ENCODE measurements around the gene HSD11B1. TPM values are rescaled to one million over a fixed set of nuclear protein-coding genes. Genes with fewer than 3 reads are reported as not detected.

HSD11B1 gene
- total RNA-seq, 1 experiment from 2014 or later, result 0.27 TPM

GRCh38 chr1:209696673-209697072 lies 8.0 kb upstream of the HSD11B1 start:
- ATAC-seq, result no peak
- Histone ChIP-seq H3K4me2 (ENCODE audit: low read length) (no peak overlapping the region), H3K9ac (ENCODE audit: low read length) (no peak overlapping the region), H3K27ac (ENCODE audit: low read depth, low read length) (no peak overlapping the region), H3K9me3 (ENCODE audit: control insufficient read depth in 1 of 2, insufficient read depth in 1 of 2, low read depth in 1 of 2, low read length in 2 of 2) (no peaks in the 10 kb centered on the region), H3K27me3 (ENCODE audit: insufficient read depth, low read length) (peaks cover 16% of the 10 kb centered on the region; the same call in 1 of the 2 replicates), H4K20me1 (ENCODE audit: insufficient read depth) (no peaks in the 10 kb centered on the region), H3K79me2 (ENCODE audit: insufficient read depth, low read length) (no peaks in the 10 kb centered on the region), H3K36me3 (ENCODE audit: control insufficient read depth in 1 of 2, insufficient read depth in 2 of 2, low read length in 2 of 2) (no peaks in the 10 kb centered on the region), H2AFZ (ENCODE audit: low read depth, low read length, poor library complexity, severe bottlenecking) (no peak overlapping the region), H3K4me3 (replicated peaks in 1 of 2; ENCODE audit: low read depth in 1 of 2, low read length in 2 of 2) (no peak overlapping the region), H3K9me2 (ENCODE audit: insufficient read depth) (no peaks in the 10 kb centered on the region), H3K4me1 (ENCODE audit: control insufficient read depth in 1 of 2, insufficient read depth in 2 of 2, low read length in 2 of 2) (peaks cover 3 to 9% of the 10 kb centered on the region in 2 experiments; a peak in 3 of 4 replicates)
- RAD21 ChIA-PET (ENCODE audit: low non-redundant PET in 1 of 2, low total read pairs in 2 of 2, uncharacterized antibody in 2 of 2, unreplicated experiment in 2 of 2), result no interaction called here
- TF ChIP-seq POLR2AphosphoS5 (IDR thresholded peaks at IDR 0.05; ENCODE audit: low read depth, low read length), result no peak
- no peak for TF ChIP-seq EZH2phosphoT487 (IDR thresholded peaks at IDR 0.05; ENCODE audit: borderline replicate concordance)
- no peak for TF ChIP-seq TCF7L2 (IDR thresholded peaks at IDR 0.05; ENCODE audit: borderline replicate concordance, extremely low read depth, insufficient read depth, insufficient read length)
- TF ChIP-seq, protein P1, sequence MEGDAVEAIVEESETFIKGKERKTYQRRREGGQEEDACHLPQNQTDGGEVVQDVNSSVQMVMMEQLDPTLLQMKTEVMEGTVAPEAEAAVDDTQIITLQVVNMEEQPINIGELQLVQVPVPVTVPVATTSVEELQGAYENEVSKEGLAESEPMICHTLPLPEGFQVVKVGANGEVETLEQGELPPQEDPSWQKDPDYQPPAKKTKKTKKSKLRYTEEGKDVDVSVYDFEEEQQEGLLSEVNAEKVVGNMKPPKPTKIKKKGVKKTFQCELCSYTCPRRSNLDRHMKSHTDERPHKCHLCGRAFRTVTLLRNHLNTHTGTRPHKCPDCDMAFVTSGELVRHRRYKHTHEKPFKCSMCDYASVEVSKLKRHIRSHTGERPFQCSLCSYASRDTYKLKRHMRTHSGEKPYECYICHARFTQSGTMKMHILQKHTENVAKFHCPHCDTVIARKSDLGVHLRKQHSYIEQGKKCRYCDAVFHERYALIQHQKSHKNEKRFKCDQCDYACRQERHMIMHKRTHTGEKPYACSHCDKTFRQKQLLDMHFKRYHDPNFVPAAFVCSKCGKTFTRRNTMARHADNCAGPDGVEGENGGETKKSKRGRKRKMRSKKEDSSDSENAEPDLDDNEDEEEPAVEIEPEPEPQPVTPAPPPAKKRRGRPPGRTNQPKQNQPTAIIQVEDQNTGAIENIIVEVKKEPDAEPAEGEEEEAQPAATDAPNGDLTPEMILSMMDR (IDR thresholded peaks at IDR 0.05 in 2 of 3, conservative IDR thresholded peaks at IDR 0.05 in 1 of 3; ENCODE audit: borderline replicate concordance in 1 of 3, insufficient read depth in 1 of 3, low read depth in 2 of 3, low read length in 2 of 3), result no peak
- no peak for TF ChIP-seq EZH2 (IDR thresholded peaks at IDR 0.05)
- no peak for TF ChIP-seq SIN3A (IDR thresholded peaks at IDR 0.05; ENCODE audit: low read depth)
- TF ChIP-seq JUND (IDR thresholded peaks at IDR 0.05), result no peak
- TF ChIP-seq, protein P2, sequence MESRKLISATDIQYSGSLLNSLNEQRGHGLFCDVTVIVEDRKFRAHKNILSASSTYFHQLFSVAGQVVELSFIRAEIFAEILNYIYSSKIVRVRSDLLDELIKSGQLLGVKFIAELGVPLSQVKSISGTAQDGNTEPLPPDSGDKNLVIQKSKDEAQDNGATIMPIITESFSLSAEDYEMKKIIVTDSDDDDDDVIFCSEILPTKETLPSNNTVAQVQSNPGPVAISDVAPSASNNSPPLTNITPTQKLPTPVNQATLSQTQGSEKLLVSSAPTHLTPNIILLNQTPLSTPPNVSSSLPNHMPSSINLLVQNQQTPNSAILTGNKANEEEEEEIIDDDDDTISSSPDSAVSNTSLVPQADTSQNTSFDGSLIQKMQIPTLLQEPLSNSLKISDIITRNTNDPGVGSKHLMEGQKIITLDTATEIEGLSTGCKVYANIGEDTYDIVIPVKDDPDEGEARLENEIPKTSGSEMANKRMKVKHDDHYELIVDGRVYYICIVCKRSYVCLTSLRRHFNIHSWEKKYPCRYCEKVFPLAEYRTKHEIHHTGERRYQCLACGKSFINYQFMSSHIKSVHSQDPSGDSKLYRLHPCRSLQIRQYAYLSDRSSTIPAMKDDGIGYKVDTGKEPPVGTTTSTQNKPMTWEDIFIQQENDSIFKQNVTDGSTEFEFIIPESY (IDR thresholded peaks at IDR 0.05; ENCODE audit: extremely low read depth, insufficient replicate concordance, low read length), result no peak
- TF ChIP-seq YY1 (IDR thresholded peaks at IDR 0.05; ENCODE audit: extremely low read depth, insufficient replicate concordance, low read depth, low read length), result no peak
- no peak for TF ChIP-seq SP1 (IDR thresholded peaks at IDR 0.05; ENCODE audit: low read depth)
- no peak for TF ChIP-seq ZFX (IDR thresholded peaks at IDR 0.05)
- TF ChIP-seq, protein P3, sequence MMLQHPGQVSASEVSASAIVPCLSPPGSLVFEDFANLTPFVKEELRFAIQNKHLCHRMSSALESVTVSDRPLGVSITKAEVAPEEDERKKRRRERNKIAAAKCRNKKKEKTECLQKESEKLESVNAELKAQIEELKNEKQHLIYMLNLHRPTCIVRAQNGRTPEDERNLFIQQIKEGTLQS (IDR thresholded peaks at IDR 0.05), result no peak
- TF ChIP-seq ZNF274 (IDR thresholded peaks at IDR 0.05; ENCODE audit: low read depth, low read length), result no peak
- TF ChIP-seq REST (IDR thresholded peaks at IDR 0.05; ENCODE audit: low read depth), result no peak
- TF ChIP-seq, protein P4, sequence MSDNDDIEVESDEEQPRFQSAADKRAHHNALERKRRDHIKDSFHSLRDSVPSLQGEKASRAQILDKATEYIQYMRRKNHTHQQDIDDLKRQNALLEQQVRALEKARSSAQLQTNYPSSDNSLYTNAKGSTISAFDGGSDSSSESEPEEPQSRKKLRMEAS (IDR thresholded peaks at IDR 0.05), result no peak
- CTCF ChIA-PET, result no interaction called here
- BruUV-seq (replicated peaks), result no TSS peak
- intact Hi-C loops (cut with micrococcal nuclease), result no loop called here
- POLR2A ChIA-PET, result no interaction called here
- DNase-seq (ENCODE audit: low read depth, low spot score), result no peak
